ENCODE results near the gene DTNB.

GRCh38 chr2:25340181-25340921, 333.0 kb downstream of the DTNB start:
- TF ChIP-seq CTCF (IDR thresholded peaks at IDR 0.05), result no peak
- no peak for TF ChIP-seq POLR2A (IDR thresholded peaks at IDR 0.05)

All from Peyer's patch (tissue), 4 donors.